NCI-H1417 treated with DMSO at 0.1 percent for 48 hours (cell line): ENCODE measurements around the gene FOXP2.

ENCODE experiments used
- DNase-seq: peaks from one replicate; lab custom pipeline; 2025; lab: John Stamatoyannopoulos, UW

Gene FOXP2

GRCh38 chr7:114722562-114722961 lies 307.9 kb downstream of the FOXP2 start:
- DNase-seq = no peak

- DNase-seq = no peak
Observed at GRCh38 chr7:114723308-114723707, 308.7 kb downstream of the FOXP2 start.

- no peak for DNase-seq
Observed at GRCh38 chr7:114740095-114740494, 325.5 kb downstream of the FOXP2 start.

GRCh38 chr7:114740941-114741340 lies 326.3 kb downstream of the FOXP2 start:
- no peak for DNase-seq

- DNase-seq = no peak
Observed at GRCh38 chr7:114741911-114742310, 327.3 kb downstream of the FOXP2 start.
